ENCODE measurements around the gene LPIN1.
A peak's percentile ranks its signal among the peaks of the same experiment; 100 is the strongest.
"Not testable (repeated sequence)": the region's sequence is repeated elsewhere in the genome, so short reads cannot be mapped to it uniquely, and the experiment has no call there.

Gene LPIN1

GRCh38 chr2:11726384-11726783 is 20.0 kb upstream of the LPIN1 start:
- no peak overlapping the region for H3K4me3 Mint-ChIP-seq
- H3K27me3 Mint-ChIP-seq: peaks cover 32% of the 10 kb centered on the region
- ATAC-seq (no peak), DNase-seq (no peak)
- no peak overlapping the region for H3K27ac Mint-ChIP-seq
- no peaks in the 10 kb centered on the region for H3K4me1 Mint-ChIP-seq
- H3K9me3 Mint-ChIP-seq: no peaks in the 10 kb centered on the region

- DNase-seq (no peak), ATAC-seq (no peak)
- peaks cover 43% of the 10 kb centered on the region for H3K27me3 Mint-ChIP-seq
- H3K4me3 Mint-ChIP-seq: no peak overlapping the region
- H3K9me3 Mint-ChIP-seq: no peaks in the 10 kb centered on the region
- H3K4me1 Mint-ChIP-seq: no peaks in the 10 kb centered on the region
- H3K27ac Mint-ChIP-seq: no peak overlapping the region
These were observed 16.8 kb upstream of the LPIN1 start for GRCh38 chr2:11729362-11730212.

DNA sequence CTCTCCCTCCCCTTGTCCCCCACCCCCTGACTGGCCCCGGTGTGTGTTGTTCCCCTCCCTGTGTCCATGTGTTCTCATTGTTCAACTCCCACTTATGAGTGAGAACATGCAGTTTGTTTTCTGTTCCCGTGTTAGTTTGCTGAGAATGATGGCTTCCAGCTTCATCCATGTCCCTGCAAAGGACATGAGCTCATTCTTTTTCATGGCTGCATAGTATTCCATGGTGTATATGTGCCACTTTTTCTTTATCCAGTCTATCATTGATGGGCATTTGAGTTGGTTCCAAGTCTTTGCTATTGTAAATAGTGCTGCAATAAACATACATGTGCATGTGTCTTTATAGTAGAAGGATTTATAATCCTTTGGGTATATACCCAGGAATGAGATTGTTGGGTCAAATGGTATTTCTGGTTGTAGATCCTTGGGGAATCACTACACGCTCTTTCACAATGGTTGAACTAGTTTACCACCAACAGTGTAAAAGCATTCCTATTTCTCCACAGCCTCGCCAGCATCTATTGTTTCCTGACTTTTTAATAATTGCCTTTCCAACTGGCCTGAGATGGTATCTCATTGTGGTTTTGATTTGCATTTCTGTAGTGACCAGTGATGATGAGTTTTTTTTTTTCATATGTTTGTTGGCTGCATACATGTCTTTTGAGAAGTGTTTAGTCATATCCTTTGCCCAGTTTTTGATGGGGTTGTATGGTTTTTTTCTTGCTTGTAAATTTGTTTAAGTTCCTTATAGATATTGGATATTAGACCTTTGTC is 15.0 kb upstream of the LPIN1 start:
- H3K4me1 Mint-ChIP-seq, DNase-seq, H3K4me3 Mint-ChIP-seq, ATAC-seq, H3K27ac Mint-ChIP-seq, H3K9me3 Mint-ChIP-seq: not testable (repeated sequence)
- peaks cover 44% of the 10 kb centered on the region for H3K27me3 Mint-ChIP-seq

GRCh38 chr2:11732587-11732986 is 13.8 kb upstream of the LPIN1 start:
- no peaks in the 10 kb centered on the region for H3K9me3 Mint-ChIP-seq
- H3K27me3 Mint-ChIP-seq: peaks cover 44% of the 10 kb centered on the region
- ATAC-seq: no peak
- no peak overlapping the region for H3K4me3 Mint-ChIP-seq
- H3K27ac Mint-ChIP-seq: no peak overlapping the region
- no peaks in the 10 kb centered on the region for H3K4me1 Mint-ChIP-seq
- no peak for DNase-seq

GRCh38 chr2:11737852-11738251 is 8.6 kb upstream of the LPIN1 start:
- H3K4me1 Mint-ChIP-seq, H3K4me3 Mint-ChIP-seq, H3K27ac Mint-ChIP-seq, ATAC-seq, H3K9me3 Mint-ChIP-seq, DNase-seq: not testable (repeated sequence)
- H3K27me3 Mint-ChIP-seq: peaks cover 30% of the 10 kb centered on the region

DNA sequence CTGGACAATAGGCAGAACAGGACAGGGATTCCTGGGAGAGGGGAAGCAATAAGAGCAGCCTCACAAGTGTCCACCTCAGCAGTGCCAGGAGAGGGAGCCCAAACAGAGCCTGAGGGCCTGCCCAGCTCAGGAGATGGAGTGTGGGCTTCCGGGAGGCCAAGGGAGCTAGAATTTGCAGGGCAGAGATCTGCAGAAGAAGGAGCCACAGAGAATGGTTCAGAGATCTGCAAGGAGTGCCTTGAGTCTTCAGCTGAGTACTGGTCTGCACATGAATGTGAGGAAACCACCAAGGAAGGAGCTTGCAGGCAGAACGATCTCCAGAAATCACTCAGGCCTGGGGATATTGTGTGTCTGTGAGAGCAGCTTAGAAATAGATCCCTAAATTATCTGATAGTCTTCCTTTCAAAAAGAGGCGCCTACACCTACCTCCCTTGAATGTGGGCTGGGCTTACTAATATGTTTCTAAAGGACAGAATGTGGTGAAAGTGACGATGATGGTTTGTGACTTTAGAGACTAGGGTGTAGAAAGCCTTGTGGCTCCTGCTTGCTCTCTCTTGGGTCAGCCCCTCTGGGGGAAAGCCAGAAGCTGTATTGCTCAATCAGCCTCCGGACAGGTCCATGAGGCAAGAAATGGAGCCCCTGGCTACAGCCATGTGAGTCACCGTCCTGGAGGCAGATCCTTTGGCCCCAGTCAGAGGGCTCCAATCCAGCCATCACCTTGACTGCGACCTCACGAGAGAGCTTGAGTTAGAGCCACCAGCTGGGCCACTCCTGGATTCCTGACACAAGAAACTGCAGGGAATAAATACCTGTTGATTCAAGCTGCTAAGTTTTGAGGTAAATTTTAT is 7.6 kb upstream of the LPIN1 start:
- Mint-ChIP-seq H3K27me3 (peaks cover 20% of the 10 kb centered on the region), H3K9me3 (no peaks in the 10 kb centered on the region), H3K4me3 (no peak overlapping the region), H3K4me1 (peaks cover 17% of the 10 kb centered on the region), H3K27ac (no peak overlapping the region)
- ATAC-seq (peak; percentile 79), DNase-seq (no peak)

DNA sequence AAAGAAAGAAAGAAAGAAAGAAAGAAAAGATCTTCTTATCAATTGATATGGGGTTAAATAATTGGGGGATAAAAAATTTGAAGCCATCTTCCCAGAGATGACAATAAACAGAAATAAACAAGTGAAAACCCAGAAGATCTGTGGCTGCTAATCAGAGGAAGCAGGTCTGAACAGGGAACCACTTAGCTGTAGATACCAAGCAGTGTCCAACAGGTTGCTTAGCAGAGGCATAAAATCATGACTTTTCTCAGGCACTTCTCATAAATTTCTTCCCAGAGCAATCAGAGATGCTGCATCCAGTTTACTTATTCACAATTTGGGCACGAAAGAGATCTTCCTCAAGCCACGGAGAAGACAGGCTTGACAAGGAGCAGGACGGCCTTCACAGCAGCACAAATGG is 5.7 kb upstream of the LPIN1 start:
- no peaks in the 10 kb centered on the region for H3K9me3 Mint-ChIP-seq
- no peak overlapping the region for H3K27ac Mint-ChIP-seq
- H3K4me1 Mint-ChIP-seq: peaks cover 35% of the 10 kb centered on the region
- ATAC-seq (no peak), DNase-seq (no peak)
- no peak overlapping the region for H3K4me3 Mint-ChIP-seq
- peaks cover 15% of the 10 kb centered on the region for H3K27me3 Mint-ChIP-seq

DNA sequence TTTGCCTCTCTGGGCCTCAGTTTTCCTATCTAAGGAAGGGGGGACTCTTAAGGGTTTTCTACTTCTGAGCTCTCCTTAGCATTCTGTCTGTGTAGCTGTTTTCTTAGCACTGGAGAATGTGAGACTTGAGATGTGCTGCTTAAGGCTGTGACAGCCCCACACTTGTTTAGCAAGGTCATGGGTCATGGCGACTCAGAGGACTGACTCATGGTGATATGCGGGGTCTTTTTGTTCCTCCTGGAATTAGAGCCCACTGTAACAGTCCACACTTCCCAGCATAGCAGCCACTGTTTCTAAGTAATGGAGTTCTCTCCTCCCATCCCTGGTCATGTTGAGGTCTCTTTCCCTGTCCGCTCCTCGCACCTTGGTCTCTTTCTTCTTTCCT is 4.1 kb upstream of the LPIN1 start:
- peaks cover 44% of the 10 kb centered on the region for H3K4me1 Mint-ChIP-seq
- H3K9me3 Mint-ChIP-seq: no peaks in the 10 kb centered on the region
- H3K4me3 Mint-ChIP-seq: no peak overlapping the region
- no peak overlapping the region for H3K27ac Mint-ChIP-seq
- no peak for DNase-seq
- H3K27me3 Mint-ChIP-seq: peaks cover 5% of the 10 kb centered on the region
- no peak for ATAC-seq

DNA sequence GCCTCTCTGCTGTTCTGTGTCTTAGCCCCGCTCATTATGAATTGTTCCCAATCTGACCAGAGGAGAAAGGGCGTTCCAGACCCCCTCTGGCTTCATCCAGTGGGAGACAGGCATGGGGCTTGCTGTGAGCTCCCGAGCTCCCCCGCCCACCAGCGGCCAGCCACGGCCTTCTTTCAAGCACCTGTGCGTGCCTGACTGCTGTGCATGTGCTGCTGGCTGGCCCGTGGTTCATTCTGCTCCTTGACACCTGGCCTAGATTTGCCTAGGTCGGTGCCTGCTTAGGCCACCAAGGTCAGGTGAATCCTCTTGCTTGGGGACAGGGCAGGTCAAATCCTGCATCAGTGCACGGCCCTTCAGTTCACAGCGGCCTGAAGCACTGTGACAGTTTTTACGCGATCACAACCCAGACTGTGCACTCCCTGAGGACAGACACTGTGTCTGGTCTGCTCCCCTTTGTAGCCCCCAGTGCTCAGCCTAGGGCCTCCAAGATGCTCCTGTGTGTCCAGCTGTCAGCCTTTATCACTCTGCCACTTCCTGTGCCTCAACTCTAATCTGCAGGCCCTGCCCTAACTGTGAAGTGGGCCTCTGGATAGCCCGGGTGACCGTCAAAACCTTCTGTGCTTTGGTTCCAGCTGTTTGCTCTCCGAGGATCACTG is 3.6 kb upstream of the LPIN1 start:
- no peaks in the 10 kb centered on the region for H3K27me3 Mint-ChIP-seq
- no peak overlapping the region for H3K4me3 Mint-ChIP-seq
- no peaks in the 10 kb centered on the region for H3K9me3 Mint-ChIP-seq
- H3K27ac Mint-ChIP-seq: peak overlapping the region in 1 of 2 donors; percentile 14
- DNase-seq (no peak), ATAC-seq (no peak)
- peaks cover 49% of the 10 kb centered on the region for H3K4me1 Mint-ChIP-seq

DNA sequence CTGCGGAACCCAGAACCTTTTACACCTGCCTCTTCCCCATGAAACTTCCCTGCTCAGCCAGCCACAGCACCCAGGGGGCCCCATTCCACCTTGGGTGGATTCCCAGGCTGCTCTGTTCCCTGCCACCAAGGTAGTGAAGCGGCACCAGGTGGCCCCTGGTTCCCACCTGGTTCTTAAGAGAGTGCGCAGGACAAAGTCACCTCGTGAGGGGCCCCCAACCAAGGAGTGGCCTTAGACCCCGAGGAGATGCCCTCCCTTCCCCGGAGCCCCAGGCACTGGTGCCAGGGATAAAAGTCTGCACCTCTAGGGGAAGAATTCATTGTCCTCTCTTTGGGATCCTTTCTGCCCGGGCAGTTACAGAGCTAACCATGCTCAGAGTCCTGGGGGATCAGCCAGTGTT is 3.1 kb upstream of the LPIN1 start:
- Mint-ChIP-seq H3K4me3 (no peak overlapping the region), H3K9me3 (no peaks in the 10 kb centered on the region), H3K4me1 (peaks cover 52% of the 10 kb centered on the region), H3K27me3 (no peaks in the 10 kb centered on the region), H3K27ac (peak overlapping the region in 1 of 2 donors; percentile 14)
- no peak for DNase-seq
- no peak for ATAC-seq

DNA sequence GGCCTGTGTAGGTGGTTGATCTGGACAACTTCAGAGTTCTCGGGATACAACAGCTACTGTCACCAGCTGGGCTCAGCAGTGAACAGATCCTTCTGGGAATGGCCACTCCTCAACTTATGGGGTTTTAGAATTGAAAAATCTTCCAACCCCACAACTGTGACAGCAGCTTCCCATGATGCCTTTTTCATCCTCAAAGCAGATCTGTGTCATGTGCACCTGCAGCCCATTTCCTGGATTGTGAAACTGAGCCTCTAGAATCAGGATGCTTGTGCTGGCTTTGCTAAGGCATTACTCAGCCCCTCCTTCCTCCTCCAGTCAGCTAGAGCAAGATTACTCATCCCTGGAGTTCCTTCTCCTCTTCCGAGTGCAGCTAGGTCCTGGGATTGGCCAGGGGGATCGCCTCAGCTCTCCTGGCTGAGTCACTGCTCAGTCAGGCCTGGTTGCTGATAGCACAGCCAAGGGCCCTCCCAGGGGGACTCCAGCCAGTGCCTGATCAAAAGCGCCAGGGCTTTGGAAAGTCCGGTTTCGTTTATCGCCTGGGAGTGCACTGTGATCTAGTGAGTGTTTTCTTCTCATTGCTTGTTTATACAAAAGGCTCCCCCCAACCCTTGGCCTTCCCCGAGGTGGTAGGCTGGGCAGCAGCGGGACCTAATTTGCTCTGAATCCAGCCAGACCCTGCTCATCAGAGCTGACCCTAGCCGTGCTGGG is 2.4 kb upstream of the LPIN1 start:
- no peaks in the 10 kb centered on the region for H3K27me3 Mint-ChIP-seq
- peak overlapping the region; percentile 50 to 60 for H3K4me3 Mint-ChIP-seq
- H3K27ac Mint-ChIP-seq: peak overlapping the region in 1 of 2 donors; percentile 85
- ATAC-seq (peak; percentile 79), DNase-seq (peak; percentile 57 to 84)
- no peaks in the 10 kb centered on the region for H3K9me3 Mint-ChIP-seq
- H3K4me1 Mint-ChIP-seq: peaks cover 53% of the 10 kb centered on the region

DNA sequence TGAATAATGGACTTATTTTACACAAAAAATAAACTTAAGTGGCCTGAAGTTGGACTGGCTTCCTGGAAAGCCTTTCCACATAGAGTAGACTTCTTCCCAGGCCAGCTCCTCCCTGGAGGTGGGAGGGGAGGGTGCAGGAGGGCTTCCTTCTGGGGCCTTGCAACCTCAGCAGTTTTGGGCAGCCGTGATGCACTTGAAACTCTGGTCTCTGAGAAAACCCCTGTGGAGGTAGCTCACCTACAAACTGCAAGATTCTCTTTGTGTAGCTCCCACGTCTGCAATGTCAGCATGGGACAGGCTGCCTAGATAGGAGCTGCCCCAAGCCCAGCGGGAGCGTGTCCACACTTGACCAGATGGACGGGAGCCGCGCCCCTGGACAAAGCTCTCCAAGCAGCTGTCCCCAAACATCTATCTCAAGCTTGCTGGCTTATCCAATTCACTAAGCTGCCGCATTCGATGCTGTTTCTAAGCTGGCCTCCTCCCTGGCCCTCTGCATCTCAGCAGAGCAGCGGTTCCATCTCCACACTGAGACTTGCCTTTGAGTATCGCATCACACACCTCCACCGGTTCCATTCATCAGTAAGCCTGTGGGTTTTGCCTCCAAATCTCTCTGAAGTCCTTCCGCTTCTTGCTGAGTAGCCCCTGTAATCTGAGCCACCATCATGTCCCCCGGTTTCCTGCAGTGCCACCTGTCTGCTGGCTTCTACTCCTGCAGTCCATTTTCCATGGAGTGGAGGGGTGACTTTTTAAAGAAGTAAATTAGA is 1.6 kb upstream of the LPIN1 start:
- DNase-seq: no peak
- Mint-ChIP-seq H3K4me3 (peak overlapping the region; percentile 60 to 70), H3K9me3 (no peaks in the 10 kb centered on the region), H3K27ac (peak overlapping the region; percentile 30 to 42), H3K4me1 (peaks cover 61% of the 10 kb centered on the region), H3K27me3 (no peaks in the 10 kb centered on the region)
- ATAC-seq: no peak

- H3K27me3 Mint-ChIP-seq: no peaks in the 10 kb centered on the region
- no peaks in the 10 kb centered on the region for H3K9me3 Mint-ChIP-seq
- no peak for DNase-seq
- peak overlapping the region; percentile 37 to 42 for H3K27ac Mint-ChIP-seq
- H3K4me3 Mint-ChIP-seq: peak overlapping the region; percentile 79 to 93
- peaks cover 71% of the 10 kb centered on the region for H3K4me1 Mint-ChIP-seq
- ATAC-seq: no peak
These were observed 638 bp upstream of the LPIN1 start for GRCh38 chr2:11745613-11746375.
